ENCODE measurements around the gene PC. TPM values are rescaled to one million over a fixed set of nuclear protein-coding genes. Genes with fewer than 3 reads are reported as not detected.

PC gene
- total and polyA plus RNA-seq, 10 donors: 3.4 to 8.8 (median 5.3) TPM

GRCh38 chr11:66852466-66853241 is 105.5 kb downstream of the PC start:
- H3K9me3 ChIP-seq: no peaks in the 10 kb centered on the region
- peak; percentile 73 for DNase-seq
- H3K27me3 ChIP-seq (replicated peaks in 1 of 7): no peaks in the 10 kb centered on the region
- H3K4me3 ChIP-seq: no peak overlapping the region
- H3K27ac ChIP-seq: no peak overlapping the region
- 87 to 96% (median 91%) methylated on average over 20 to 26 of the region's 26 CpGs for WGBS, 5 donors
- no peak for TF ChIP-seq POLR2A (IDR thresholded peaks at IDR 0.05)
- TF ChIP-seq CTCF (IDR thresholded peaks at IDR 0.05 in 8 of 11, conservative IDR thresholded peaks at IDR 0.05 in 3 of 11): no peak
- no peak for TF ChIP-seq POLR2AphosphoS5 (IDR thresholded peaks at IDR 0.05)
- peaks cover 5 to 35% (median 18%) of the 10 kb centered on the region in 6 donors for H3K4me1 ChIP-seq
- intact Hi-C loops (cut with DNase I; ENCODE audit: low total_unique reads): no loop called here
- peaks cover 0 to 19% (median 5%) of the 10 kb centered on the region in 6 donors for H3K36me3 ChIP-seq

GRCh38 chr11:66851698-66852465 is 106.3 kb downstream of the PC start:
- TF ChIP-seq POLR2AphosphoS5 (IDR thresholded peaks at IDR 0.05): no peak
- peak in 2 of 11 experiments; percentile 10 to 19 for TF ChIP-seq CTCF (IDR thresholded peaks at IDR 0.05 in 8 of 11, conservative IDR thresholded peaks at IDR 0.05 in 3 of 11)
- Histone ChIP-seq H3K27me3 (replicated peaks in 1 of 7) (no peaks in the 10 kb centered on the region), H3K36me3 (peaks cover 0 to 27% (median 11%) of the 10 kb centered on the region in 6 donors), H3K27ac (no peak overlapping the region), H3K9me3 (no peaks in the 10 kb centered on the region), H3K4me3 (no peak overlapping the region), H3K4me1 (peaks cover 5 to 28% (median 16%) of the 10 kb centered on the region in 6 donors)
- 55 to 69% (median 63%) methylated on average over 25 to 26 of the region's 26 CpGs for WGBS, 5 donors
- intact Hi-C loops (cut with DNase I; ENCODE audit: low total_unique reads): no loop called here
- DNase-seq: peak; percentile 64

- Histone ChIP-seq H3K4me3 (no peak overlapping the region), H3K27me3 (replicated peaks in 1 of 7) (no peaks in the 10 kb centered on the region), H3K4me1 (peaks cover 5 to 26% (median 16%) of the 10 kb centered on the region in 6 donors), H3K27ac (no peak overlapping the region), H3K36me3 (peaks cover 0 to 33% (median 18%) of the 10 kb centered on the region in 6 donors), H3K9me3 (no peaks in the 10 kb centered on the region)
- WGBS, 5 donors: 81 to 96% (median 89%) methylated on average over 2 to 4 of the region's 4 CpGs
- intact Hi-C loops (cut with DNase I; ENCODE audit: low total_unique reads): no loop called here
- TF ChIP-seq POLR2AphosphoS5 (IDR thresholded peaks at IDR 0.05) (no peak), CTCF (IDR thresholded peaks at IDR 0.05 in 8 of 11, conservative IDR thresholded peaks at IDR 0.05 in 3 of 11) (no peak), POLR2A (IDR thresholded peaks at IDR 0.05) (no peak)
- DNase-seq: peak; percentile 41
These were observed 107.0 kb downstream of the PC start for GRCh38 chr11:66851239-66851596.
